H9 (cell line): ENCODE results near the gene EDDM13. TPM values are rescaled to one million over a fixed set of nuclear protein-coding genes. Genes with fewer than 3 reads are reported as not detected.

ENCODE experiments used
- DNase-seq: peaks from one replicate; pipeline ENCODE4 v3.0.0-alpha.2; 2017
- H2AFZ ChIP-seq: one replicate; pipeline ENCODE4 v1.6.1; 2013; ENCODE audit warnings: mild to moderate bottlenecking, low read length, control low read depth, moderate library complexity
- H2AK5ac ChIP-seq: 2 replicates; pipeline ENCODE4 v1.6.1; 2013; ENCODE audit warnings: low read length, control low read depth, mixed read lengths; ENCODE audit not compliant: insufficient read length
- H2BK120ac ChIP-seq: one replicate; pipeline ENCODE4 v1.6.1; 2013; ENCODE audit warnings: low read depth, mild to moderate bottlenecking, low read length, control low read depth, inconsistent platforms; ENCODE audit not compliant: poor library complexity, severe bottlenecking
- H2BK12ac ChIP-seq: 2 replicates; pipeline ENCODE4 v1.6.1; 2013; ENCODE audit warnings: low read length, control low read depth, mixed read lengths, low read depth; ENCODE audit not compliant: insufficient read length
- H2BK15ac ChIP-seq: 2 replicates; pipeline ENCODE4 v1.6.1; 2013; ENCODE audit warnings: low read depth, low read length, control low read depth
- H2BK20ac ChIP-seq: one replicate; pipeline ENCODE4 v1.6.1; 2013; ENCODE audit warnings: low read depth, mild to moderate bottlenecking, low read length, control low read depth, inconsistent platforms; ENCODE audit not compliant: poor library complexity, severe bottlenecking
- H2BK5ac ChIP-seq: 2 replicates; pipeline ENCODE4 v1.6.1; 2013; ENCODE audit warnings: low read length, control low read depth, mixed read lengths; ENCODE audit not compliant: insufficient read length
- H3K14ac ChIP-seq: 2 replicates; pipeline ENCODE4 v1.6.1; 2013; ENCODE audit warnings: low read length, control low read depth; ENCODE audit not compliant: insufficient read depth
- H3K18ac ChIP-seq: 2 replicates; pipeline ENCODE4 v1.6.1; 2013; ENCODE audit warnings: low read depth, mild to moderate bottlenecking, mixed read lengths, low read length, control low read depth; ENCODE audit not compliant: insufficient read length
- H3K23ac ChIP-seq: 2 replicates; pipeline ENCODE4 v1.6.1; 2013; ENCODE audit warnings: low read length, control low read depth, mixed read lengths, low read depth; ENCODE audit not compliant: insufficient read length
- H3K23me2 ChIP-seq: 2 replicates; pipeline ENCODE4 v1.6.1; 2013; ENCODE audit warnings: low read depth, mild to moderate bottlenecking, mixed read lengths, low read length, control low read depth; ENCODE audit not compliant: insufficient read length, poor library complexity, severe bottlenecking
- H3K27ac ChIP-seq: 2 replicates; pipeline ENCODE4 v1.5.1; 2013; ENCODE audit warnings: low read length, control low read depth, mixed read lengths, low read depth; ENCODE audit not compliant: insufficient read length
- H3K27me3 ChIP-seq: 2 replicates; pipeline ENCODE4 v1.6.1; 2013; ENCODE audit warnings: low read length, control low read depth, inconsistent platforms; ENCODE audit not compliant: insufficient read depth
- H3K4ac ChIP-seq: 2 replicates; pipeline ENCODE4 v1.6.1; 2013; ENCODE audit warnings: low read depth, mild to moderate bottlenecking, control low read depth, inconsistent platforms, low read length, moderate library complexity
- H3K4me1 ChIP-seq: 2 replicates; pipeline ENCODE4 v1.6.1; 2013; ENCODE audit warnings: low read length, control low read depth, inconsistent platforms; ENCODE audit not compliant: insufficient read depth
- H3K4me2 ChIP-seq: 2 replicates; pipeline ENCODE4 v1.6.1; 2013; ENCODE audit warnings: low read length, control low read depth, mixed read lengths; ENCODE audit not compliant: insufficient read length, insufficient read depth
- H3K56ac ChIP-seq: 2 replicates; pipeline ENCODE4 v1.6.1; 2013; ENCODE audit warnings: low read depth, mild to moderate bottlenecking, mixed read lengths, low read length, control low read depth; ENCODE audit not compliant: insufficient read length
- H3K79me1 ChIP-seq: 2 replicates; pipeline ENCODE4 v1.6.1; 2013; ENCODE audit warnings: low read depth, mild to moderate bottlenecking, moderate library complexity, low read length, control low read depth, inconsistent platforms; ENCODE audit not compliant: insufficient read depth, poor library complexity, severe bottlenecking
- H3K79me2 ChIP-seq: 2 replicates; pipeline ENCODE4 v1.6.1; 2013; ENCODE audit warnings: low read length, control low read depth, inconsistent platforms; ENCODE audit not compliant: insufficient read depth
- H3K9ac ChIP-seq: 2 replicates; pipeline ENCODE4 v1.6.1; 2013; ENCODE audit warnings: low read length, control low read depth, mixed read lengths; ENCODE audit not compliant: insufficient read length; ENCODE audit errors: extremely low read depth
- H3K9me3 ChIP-seq: one replicate; pipeline ENCODE4 v1.6.1; 2013; ENCODE audit warnings: low read depth, low read length, inconsistent platforms; ENCODE audit not compliant: control insufficient read depth
- H3T11ph ChIP-seq: one replicate; pipeline ENCODE4 v1.6.1; 2013; ENCODE audit warnings: mild to moderate bottlenecking, low read length, control low read depth, inconsistent platforms
- H4K20me1 ChIP-seq: one replicate; pipeline ENCODE4 v1.6.1; 2013; ENCODE audit not compliant: control insufficient read depth, insufficient read length, insufficient read depth
- H4K5ac ChIP-seq: 2 replicates; pipeline ENCODE4 v1.6.1; 2013; ENCODE audit warnings: low read depth, mild to moderate bottlenecking, mixed read lengths, low read length, control low read depth; ENCODE audit not compliant: insufficient read length
- H4K8ac ChIP-seq: replicated peaks from 2 replicates; pipeline ENCODE4 v1.6.1; 2013; ENCODE audit warnings: low read length, control low read depth, mixed read lengths, low read depth; ENCODE audit not compliant: insufficient read length
- H4K91ac ChIP-seq: 2 replicates; pipeline ENCODE4 v1.6.1; 2013; ENCODE audit warnings: low read depth, mild to moderate bottlenecking, moderate library complexity, mixed read lengths, low read length, control low read depth; ENCODE audit not compliant: insufficient read length
- H3K27ac Mint-ChIP-seq, 3 experiments: 2 replicates in 2 of 3; 3 replicates in 1 of 3; pipeline ENCODE4 v1.8.0; 2020 to 2021; ENCODE audit warnings: mixed read lengths in 3 of 3, mild to moderate bottlenecking in 1 of 3, moderate library complexity in 1 of 3
- H3K27me3 Mint-ChIP-seq: 2 replicates; pipeline ENCODE4 v1.8.0; 2021; ENCODE audit warnings: low read depth, mild to moderate bottlenecking, moderate library complexity, mixed read lengths
- H3K36me3 Mint-ChIP-seq, 3 experiments: 2 replicates in 2 of 3; 3 replicates in 1 of 3; pipeline ENCODE4 v1.8.0; 2020 to 2021; ENCODE audit warnings: low read depth in 3 of 3, mixed read lengths in 3 of 3; ENCODE audit not compliant: insufficient read depth in 1 of 3
- H3K4me1 Mint-ChIP-seq, 2 experiments: 2 replicates each; pipeline ENCODE4 v1.8.0; 2020; ENCODE audit warnings: mixed read lengths in 2 of 2
- H3K4me3 Mint-ChIP-seq, 2 experiments: 2 replicates in 1 of 2; 3 replicates in 1 of 2; pipeline ENCODE4 v1.8.0; 2020 to 2021; ENCODE audit warnings: mild to moderate bottlenecking in 2 of 2, mixed read lengths in 2 of 2, moderate library complexity in 1 of 2
- H3K9me3 Mint-ChIP-seq, 2 experiments: 2 replicates in 1 of 2; 3 replicates in 1 of 2; pipeline ENCODE4 v1.8.0; 2020; ENCODE audit warnings: mild to moderate bottlenecking in 2 of 2, mixed read lengths in 2 of 2, moderate library complexity in 1 of 2
- WGBS: extraction: QIAGEN DNeasy Blood & Tissue Kit; methylation state at CpG from one replicate; pipeline ENCODE4 v1.1.7; 2013; ENCODE audit warnings: missing lambda C conversion rate, low lambda C conversion rate, mixed read lengths; ENCODE audit not compliant: insufficient read length; ENCODE audit errors: extremely low coverage; 5-methylcytosine and 5-hydroxymethylcytosine counted together
- total RNA-seq: library from RNA; stranded (reverse); gene quantifications from 2 replicates; pipeline ENCODE4 v1.2.1, GENCODE V29; 2021
- TF ChIP-seq, protein P1 (sequence below): fragments of 200-600 bp; sonication (generic); conservative IDR thresholded peaks from 3 replicates; pipeline ENCODE4 v1.8.0; 2021; ENCODE audit warnings: antibody characterized with exemption, mild to moderate bottlenecking

The EDDM13 gene
- total RNA-seq, 1 experiment from 2014 or later = not detected

DNA sequence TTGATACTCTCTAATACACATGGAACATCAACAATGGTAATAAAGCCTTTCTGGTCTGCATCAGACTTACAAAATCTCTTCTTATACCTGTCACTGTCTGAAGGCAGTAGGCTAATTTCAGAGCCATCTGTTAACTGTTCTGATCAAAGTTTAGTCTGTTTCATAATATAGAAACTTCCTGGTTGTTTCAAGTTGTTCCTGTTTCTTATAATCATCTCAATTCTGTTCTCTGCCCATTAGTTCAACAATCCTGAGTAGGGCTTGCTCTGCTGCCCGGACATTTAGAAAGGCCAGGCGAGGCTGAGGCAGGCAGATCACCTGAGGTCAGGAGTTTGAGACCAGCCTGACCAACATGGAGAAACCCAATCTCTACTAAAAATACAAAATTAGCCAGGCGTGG is 47.4 kb downstream of the EDDM13 start:
- Histone ChIP-seq H3K4ac (no peak overlapping the region), H3K18ac (no peak overlapping the region), H2BK120ac (no peak overlapping the region), H3K14ac (no peak overlapping the region), H4K91ac (no peak overlapping the region), H2BK20ac (no peak overlapping the region), H3K79me1 (no peaks in the 10 kb centered on the region), H3K9ac (no peak overlapping the region), H2AK5ac (no peak overlapping the region), H4K5ac (no peak overlapping the region), H2BK5ac (no peak overlapping the region), H3K23me2 (peaks cover 5% of the 10 kb centered on the region), H3K23ac (no peak overlapping the region), H3K27ac (no peak overlapping the region), H3K56ac (no peak overlapping the region), H4K8ac (no peak overlapping the region), H3K79me2 (no peaks in the 10 kb centered on the region), H4K20me1 (no peaks in the 10 kb centered on the region), H3K4me1 (no peaks in the 10 kb centered on the region), H2AFZ (no peak overlapping the region), H2BK12ac (no peak overlapping the region), H3K4me2 (no peak overlapping the region), H3T11ph (no peak overlapping the region), H3K9me3 (no peaks in the 10 kb centered on the region), H3K27me3 (no peaks in the 10 kb centered on the region), H2BK15ac (no peak overlapping the region)
- Mint-ChIP-seq H3K27ac (no peak overlapping the region), H3K9me3 (peaks cover 21 to 23% of the 10 kb centered on the region in 2 experiments), H3K27me3 (peaks cover 19% of the 10 kb centered on the region), H3K4me3 (no peak overlapping the region), H3K4me1 (peaks cover 5% of the 10 kb centered on the region in 2 experiments), H3K36me3 (no peaks in the 10 kb centered on the region; a peak in 1 of 7 replicates)
- no peak for DNase-seq
- TF ChIP-seq, protein P1, sequence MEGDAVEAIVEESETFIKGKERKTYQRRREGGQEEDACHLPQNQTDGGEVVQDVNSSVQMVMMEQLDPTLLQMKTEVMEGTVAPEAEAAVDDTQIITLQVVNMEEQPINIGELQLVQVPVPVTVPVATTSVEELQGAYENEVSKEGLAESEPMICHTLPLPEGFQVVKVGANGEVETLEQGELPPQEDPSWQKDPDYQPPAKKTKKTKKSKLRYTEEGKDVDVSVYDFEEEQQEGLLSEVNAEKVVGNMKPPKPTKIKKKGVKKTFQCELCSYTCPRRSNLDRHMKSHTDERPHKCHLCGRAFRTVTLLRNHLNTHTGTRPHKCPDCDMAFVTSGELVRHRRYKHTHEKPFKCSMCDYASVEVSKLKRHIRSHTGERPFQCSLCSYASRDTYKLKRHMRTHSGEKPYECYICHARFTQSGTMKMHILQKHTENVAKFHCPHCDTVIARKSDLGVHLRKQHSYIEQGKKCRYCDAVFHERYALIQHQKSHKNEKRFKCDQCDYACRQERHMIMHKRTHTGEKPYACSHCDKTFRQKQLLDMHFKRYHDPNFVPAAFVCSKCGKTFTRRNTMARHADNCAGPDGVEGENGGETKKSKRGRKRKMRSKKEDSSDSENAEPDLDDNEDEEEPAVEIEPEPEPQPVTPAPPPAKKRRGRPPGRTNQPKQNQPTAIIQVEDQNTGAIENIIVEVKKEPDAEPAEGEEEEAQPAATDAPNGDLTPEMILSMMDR = no peak
- no CpG with 5 or more reads among the region's 3 CpGs for WGBS
